ENCODE data around the gene VIPR2.

VIPR2 gene

GRCh38 chr7:159063046-159063840 lies 81.4 kb downstream of the VIPR2 start:
- DNase-seq = no peak

DNA sequence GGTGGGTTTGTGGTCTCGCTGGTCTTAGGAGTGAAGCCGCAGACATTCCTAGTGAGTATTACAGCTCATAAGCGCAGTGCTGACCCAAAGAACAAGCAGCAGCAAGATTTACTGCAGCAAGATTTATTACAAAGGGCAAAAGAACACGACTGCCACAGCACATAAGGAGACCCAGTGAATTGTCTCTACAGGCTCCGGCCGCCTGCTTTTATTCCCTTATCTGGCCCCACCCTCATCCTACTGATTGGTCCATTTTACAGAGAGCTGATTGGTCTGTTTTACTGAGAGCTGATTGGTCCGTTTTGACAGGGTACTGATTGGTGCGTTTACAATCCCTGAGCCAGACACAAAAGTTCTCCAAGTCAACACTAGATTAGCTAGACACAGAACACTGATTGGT lies 82.1 kb downstream of the VIPR2 start:
- no peak for DNase-seq

- no peak for DNase-seq
These were observed 82.9 kb downstream of the VIPR2 start for GRCh38 chr7:159061674-159062212.

DNA sequence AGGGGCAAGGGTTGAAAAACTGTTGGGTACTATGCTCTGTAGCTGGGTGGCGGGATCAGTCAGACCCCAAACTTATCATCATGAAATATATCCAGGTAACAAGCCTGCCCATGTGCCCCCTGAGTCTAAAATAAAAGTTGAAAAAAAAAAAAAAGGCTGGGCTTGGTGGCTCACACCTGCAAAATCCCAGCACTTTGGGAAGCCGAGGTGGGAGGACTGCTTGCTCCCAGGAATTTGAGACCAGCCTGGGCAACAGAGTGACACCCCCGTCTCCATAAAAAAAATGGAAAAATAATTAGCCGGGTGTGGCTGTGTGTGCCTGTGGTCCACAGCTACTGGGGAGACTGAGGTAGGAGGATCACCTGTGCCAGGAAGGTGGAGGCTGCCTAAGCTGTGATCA lies 83.5 kb downstream of the VIPR2 start:
- DNase-seq = no peak

GRCh38 chr7:159060440-159060839 lies 84.2 kb downstream of the VIPR2 start:
- no peak for DNase-seq

DNA sequence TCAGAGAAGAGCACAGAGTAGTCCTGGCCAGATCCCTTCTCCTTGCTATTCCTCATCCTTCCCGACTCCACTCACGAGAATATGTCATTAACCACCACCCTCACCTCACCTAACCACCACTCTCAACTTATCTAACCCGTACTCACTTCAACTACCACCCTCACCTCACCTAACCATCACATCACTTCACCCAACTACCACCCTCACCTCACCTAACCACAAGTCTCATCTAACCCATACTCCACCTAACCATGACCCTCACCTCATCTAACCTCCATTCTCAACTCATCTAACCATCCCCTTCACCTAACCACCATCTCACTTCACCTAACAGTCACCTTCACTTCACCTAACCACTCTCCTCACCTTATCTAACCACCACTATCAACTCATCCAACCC lies 85.0 kb downstream of the VIPR2 start:
- no peak for DNase-seq

- no peak for DNase-seq
These were observed 87.0 kb downstream of the VIPR2 start for GRCh38 chr7:159057647-159058046.

GRCh38 chr7:159056737-159057136 lies 87.9 kb downstream of the VIPR2 start:
- DNase-seq = no peak

- no peak for DNase-seq
These were observed 92.8 kb downstream of the VIPR2 start for GRCh38 chr7:159051916-159052315.

DNA sequence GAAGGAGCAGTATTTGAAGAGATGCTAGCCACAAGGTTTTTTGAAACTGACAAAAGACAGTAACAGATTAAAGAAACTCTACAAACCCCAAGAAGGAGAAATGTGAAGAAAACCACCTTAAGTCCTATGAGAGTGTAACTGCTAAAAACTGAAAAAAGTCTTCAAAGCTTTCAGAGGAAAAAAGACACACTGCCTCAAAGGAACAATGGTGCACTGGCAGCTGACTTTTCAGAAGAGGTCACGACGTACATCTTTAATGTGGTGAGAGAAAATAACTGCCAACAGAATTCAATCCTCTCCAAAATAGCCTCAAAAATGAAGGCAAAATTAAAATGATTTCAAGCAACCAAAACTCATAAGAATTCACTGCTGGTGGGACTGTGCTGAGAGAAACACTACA lies 94.0 kb downstream of the VIPR2 start:
- DNase-seq = no peak

- no peak for DNase-seq
These were observed 95.2 kb downstream of the VIPR2 start for GRCh38 chr7:159049266-159050025.

GRCh38 chr7:159048656-159049055 lies 96.0 kb downstream of the VIPR2 start:
- DNase-seq = no peak

DNA sequence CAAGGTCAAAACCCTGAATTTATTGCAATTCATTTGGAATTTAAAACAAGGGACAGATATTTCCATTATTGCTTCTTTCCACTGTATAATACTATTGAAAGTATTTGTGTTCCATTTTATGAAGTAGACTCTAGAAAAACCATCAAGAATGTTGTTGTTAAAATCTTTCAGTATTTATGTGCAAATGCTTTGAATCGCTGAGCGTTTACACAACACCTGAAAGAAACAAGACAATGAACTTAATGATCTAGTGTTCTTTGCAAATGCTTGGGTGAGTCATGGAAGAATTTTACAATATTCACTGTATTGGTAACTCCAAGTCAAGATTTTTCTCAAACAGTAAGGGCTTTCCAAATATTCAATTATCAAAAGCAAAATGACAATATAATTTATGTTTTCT lies 97.1 kb downstream of the VIPR2 start:
- no peak for DNase-seq

- no peak for DNase-seq
These were observed 98.4 kb downstream of the VIPR2 start for GRCh38 chr7:159046300-159046699.

DNA sequence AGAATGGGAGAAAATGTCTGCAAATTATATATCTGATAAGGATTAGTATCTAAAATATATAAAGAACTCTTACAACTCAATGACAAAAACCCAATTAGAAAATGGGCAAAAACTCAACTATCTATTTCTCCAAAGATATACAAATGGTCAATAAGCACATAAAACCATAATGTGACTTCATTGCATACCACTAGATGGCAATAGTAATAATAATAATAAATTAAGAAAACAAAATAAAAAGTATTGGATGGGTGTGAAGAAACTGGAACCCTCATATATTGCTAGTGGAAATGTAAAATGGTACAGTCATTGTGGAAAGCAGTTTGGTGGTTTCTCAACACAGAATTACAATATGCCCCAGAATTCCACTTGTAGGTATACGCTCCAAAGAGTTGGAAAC lies 98.8 kb downstream of the VIPR2 start:
- DNase-seq = no peak

DNA sequence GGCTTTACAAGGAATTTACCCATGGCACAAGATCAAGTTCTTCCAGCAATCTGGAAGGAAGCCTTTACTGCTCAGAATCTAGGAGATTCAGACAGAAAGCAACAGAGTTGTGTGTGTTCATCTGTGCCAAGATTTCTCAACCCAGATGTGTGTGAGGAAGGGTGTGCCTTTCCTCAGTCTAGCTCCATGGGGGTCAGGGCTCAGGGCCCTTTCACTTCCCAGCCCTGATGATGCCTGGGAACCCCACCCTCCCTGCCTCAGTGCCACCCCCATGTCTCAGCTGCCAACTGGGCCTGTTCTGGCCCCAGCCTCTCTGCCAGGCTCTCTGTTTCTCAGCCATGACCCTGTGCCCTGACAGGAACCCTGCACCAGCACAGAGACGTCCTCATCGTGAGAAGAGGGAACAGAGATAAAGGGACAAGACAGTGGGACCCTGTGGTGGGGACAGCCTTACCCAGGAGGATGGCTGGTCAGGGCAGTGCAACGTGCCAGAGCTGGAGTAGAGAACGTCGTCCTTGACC lies 102.0 kb downstream of the VIPR2 start:
- DNase-seq = no peak

DNA sequence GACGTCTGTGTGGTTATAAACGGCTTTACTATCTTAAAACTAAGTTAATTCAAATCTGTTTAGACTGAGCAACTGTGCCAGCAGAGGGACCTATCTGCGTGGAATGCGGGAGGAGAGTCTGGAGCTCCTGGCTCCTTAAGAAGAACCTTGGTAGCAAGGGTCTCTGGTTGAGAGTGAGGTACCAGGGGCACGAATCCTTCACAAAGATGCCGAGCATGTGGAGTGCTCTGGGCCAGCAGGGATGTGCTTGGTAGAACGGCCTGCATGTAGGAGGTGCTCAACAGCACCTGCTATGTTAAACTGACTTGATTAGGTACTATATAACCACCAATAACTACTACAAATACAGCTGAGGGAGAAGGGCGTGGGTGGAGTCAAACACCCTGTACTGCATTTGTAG lies 102.6 kb downstream of the VIPR2 start:
- DNase-seq = no peak

- DNase-seq = no peak
These were observed 103.6 kb downstream of the VIPR2 start for GRCh38 chr7:159040912-159041711.

DNA sequence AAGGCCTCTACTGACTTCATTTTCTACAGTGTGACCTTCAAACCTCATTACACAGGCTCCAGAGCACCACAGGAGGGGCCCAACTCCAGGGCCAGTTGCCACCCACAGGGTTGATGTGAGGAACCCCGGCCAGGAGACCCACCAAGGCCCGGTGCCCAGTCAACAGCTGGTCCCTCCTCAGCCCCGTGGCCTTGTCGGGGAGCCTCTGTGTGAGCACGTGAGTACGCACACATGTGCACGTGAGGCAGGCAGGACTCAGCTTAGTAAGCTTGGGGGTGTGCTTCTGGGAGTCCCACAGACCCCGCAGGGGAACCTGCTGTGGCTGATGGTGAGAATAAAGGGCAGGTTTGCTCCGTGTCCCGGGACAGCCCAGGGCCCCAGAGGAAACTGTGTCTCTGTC lies 104.5 kb downstream of the VIPR2 start:
- no peak for DNase-seq

- no peak for DNase-seq
These were observed 105.0 kb downstream of the VIPR2 start for GRCh38 chr7:159039716-159040115.

DNA sequence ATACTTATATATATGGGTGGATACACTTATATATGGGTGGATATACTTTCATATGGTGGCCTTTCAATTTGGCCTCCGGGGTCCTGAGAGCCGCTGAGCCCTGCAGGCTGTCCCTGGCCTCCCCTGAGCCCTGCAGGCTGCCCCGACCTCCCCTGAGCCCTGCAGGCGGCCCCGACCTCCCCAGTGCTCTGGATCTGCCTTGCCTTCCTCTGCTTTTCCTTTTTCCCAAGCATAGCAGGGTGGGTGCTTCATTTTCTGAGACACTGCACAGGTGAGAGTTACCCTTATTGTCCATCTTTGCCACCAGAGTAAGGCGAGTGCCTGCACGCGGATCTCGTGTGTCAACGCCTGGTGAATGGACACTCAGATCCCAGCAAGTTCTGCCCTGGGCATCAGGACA lies 106.6 kb downstream of the VIPR2 start:
- DNase-seq = no peak

- DNase-seq = no peak
These were observed 107.6 kb downstream of the VIPR2 start for GRCh38 chr7:159036916-159037605.

Data from stimulated activated naive CD4-positive, alpha-beta T cell treated with Interleukin-2 at 50 U/mL for 16 hours (primary cell).